ENCODE results near the gene TINCR.
A peak's percentile ranks its signal among the peaks of the same experiment; 100 is the strongest.

TINCR gene

GRCh38 chr19:5588906-5589676, 21.3 kb upstream of the TINCR start:
- DNase-seq (ENCODE audit: low read depth): no peak

DNA sequence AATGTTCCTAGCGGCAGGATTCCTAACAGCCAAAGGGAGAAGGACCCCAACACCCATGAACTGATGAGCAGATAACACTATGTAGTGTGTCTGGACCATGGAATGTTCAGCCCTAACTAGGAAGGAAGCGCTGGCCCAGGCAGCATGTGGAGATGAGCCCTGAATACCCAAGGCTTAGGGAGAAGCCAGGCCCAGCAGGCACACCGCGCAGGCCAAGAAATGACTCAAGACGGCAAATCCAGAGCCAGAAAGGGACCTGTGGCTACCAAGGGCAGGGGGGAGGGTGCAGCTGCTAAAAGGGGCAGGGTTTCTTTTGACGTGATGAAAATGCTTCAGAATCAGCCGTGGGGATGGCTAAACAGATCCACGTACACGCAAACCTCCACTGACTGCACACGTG, 20.7 kb upstream of the TINCR start:
- no peak for DNase-seq (ENCODE audit: low read depth)

DNA sequence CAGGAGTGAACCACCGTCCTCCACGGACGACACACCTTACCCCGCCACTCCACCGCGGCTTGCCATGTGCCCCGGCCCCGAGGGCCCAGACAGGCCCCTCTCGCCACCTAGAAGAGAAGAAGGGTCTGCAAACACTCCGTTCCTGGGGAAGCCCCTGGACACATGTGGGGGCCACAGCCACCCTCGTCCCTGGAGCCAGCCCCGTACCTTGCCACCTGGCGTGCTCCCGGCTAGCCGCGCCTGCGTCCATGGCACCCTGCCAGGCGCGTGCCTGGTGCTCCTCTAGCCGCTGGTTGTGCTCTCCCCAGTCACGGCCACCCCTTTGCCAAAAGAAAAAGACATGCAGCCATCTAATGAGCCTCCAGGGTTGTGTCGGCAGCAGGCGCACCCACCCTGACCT, 19.9 kb upstream of the TINCR start:
- DNase-seq (ENCODE audit: low read depth): no peak

DNA sequence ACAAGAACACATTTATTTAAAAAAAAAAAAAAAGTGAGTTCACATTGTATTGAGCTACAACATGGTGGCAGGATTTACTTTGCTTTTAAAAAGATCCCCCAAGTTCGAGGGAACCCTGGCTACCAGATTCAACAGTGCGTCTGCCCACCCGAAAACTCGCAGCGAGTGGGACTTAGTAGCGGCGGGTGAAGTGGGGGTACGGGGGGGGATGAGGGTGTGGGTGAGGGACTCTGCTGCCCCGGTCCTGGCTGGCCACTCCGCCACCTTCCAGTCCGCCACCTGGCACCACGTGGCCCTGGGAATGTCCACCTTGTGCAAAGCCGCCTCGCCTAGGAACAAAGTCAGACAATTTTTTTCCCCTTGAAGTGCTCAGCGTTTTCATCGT, 19.3 kb upstream of the TINCR start:
- DNase-seq (ENCODE audit: low read depth): no peak

- no peak for DNase-seq (ENCODE audit: low read depth)
These were observed 18.7 kb upstream of the TINCR start for GRCh38 chr19:5586300-5587070.

- DNase-seq (ENCODE audit: low read depth): peak; percentile 23
These were observed 17.9 kb upstream of the TINCR start for GRCh38 chr19:5585461-5586299.

GRCh38 chr19:5580161-5580571, 12.4 kb upstream of the TINCR start:
- no peak for DNase-seq (ENCODE audit: low read depth)

- DNase-seq (ENCODE audit: low read depth): no peak
These were observed 11.9 kb upstream of the TINCR start for GRCh38 chr19:5579697-5580096.

GRCh38 chr19:5579286-5579685, 11.5 kb upstream of the TINCR start:
- no peak for DNase-seq (ENCODE audit: low read depth)

DNA sequence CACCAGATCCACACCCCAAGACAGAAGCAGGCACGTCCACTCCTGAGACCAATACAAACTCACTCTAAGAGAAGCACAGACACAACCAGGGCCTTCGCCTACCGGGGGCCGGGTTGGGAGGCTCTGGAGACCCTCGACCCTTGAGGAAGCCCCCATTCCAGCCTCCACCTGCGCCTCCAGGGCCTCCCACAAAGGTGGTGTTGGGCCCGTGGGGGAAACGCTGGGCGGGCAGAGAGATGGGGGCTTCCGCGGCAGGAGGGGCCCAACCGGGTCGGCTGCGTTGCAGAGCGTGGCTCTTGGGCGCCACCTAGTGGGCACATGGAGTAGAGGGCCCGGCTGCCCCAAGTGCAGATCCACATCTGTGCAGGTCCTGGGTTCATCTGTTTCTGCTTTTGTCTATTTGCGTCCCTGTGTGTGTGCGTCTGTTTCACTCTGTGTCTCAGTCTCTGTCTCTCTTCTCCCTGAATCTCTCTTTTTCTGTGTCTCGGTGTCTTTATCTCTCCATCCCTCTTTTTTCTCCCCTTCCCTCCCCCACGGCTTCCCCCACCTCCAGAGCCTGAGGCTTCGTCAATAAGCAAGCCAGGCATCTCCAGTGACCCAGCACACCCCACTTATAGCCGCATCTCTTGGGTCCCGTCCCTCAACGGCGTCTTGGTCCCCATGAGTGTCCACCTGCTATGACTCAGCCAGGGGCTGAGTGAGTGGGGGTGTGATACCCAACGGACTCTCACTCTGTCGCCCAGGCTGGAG, 10.5 kb upstream of the TINCR start:
- DNase-seq (ENCODE audit: low read depth): peak; percentile 61

GRCh38 chr19:5575590-5575989, 7.8 kb upstream of the TINCR start:
- DNase-seq (ENCODE audit: low read depth): no peak

GRCh38 chr19:5572556-5573286, 5.0 kb upstream of the TINCR start:
- no peak for DNase-seq (ENCODE audit: low read depth)

DNA sequence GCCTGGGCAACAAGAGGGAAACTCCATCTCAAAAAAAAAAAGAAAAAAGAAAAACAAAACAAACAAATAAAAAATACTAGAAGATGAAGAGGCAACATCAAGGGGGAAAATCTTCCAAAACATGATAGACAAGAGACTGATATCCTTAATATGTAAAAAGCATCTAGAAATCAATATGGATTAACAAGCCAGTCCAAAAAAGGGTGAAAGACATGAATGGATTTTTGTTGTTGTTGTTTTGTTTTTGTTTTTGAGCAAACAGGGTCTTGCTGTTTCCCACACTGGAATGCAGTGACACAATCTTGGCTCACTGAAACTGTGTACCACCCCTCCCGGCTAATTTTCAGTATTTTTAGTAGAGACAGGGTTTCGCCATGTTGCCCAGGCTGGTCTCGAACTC, 4.0 kb upstream of the TINCR start:
- DNase-seq (ENCODE audit: low read depth): no peak

- no peak for DNase-seq (ENCODE audit: low read depth)
These were observed 236 bp upstream of the TINCR start for GRCh38 chr19:5567970-5568407.

DNA sequence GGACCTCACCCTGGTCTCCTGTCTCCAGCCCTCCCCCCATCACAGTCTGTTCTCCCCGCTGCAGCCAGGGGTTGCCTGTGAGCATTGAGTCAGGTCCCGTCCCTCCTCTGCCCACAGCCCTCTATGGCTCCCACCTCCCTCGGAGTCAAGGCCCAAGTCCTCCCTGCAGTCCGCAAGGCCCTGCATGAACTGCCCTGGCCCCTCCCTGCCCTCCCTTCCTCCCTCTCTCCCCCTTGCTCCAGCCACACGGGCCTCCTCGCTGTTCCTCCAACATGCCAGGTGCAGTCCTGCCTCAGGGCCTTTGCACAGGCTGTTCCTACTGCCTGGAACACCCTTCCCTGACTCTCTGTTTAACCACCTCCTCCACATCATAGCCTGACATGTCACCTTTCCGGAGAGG, 2.8 kb downstream of the TINCR start:
- no peak for DNase-seq (ENCODE audit: low read depth)

DNA sequence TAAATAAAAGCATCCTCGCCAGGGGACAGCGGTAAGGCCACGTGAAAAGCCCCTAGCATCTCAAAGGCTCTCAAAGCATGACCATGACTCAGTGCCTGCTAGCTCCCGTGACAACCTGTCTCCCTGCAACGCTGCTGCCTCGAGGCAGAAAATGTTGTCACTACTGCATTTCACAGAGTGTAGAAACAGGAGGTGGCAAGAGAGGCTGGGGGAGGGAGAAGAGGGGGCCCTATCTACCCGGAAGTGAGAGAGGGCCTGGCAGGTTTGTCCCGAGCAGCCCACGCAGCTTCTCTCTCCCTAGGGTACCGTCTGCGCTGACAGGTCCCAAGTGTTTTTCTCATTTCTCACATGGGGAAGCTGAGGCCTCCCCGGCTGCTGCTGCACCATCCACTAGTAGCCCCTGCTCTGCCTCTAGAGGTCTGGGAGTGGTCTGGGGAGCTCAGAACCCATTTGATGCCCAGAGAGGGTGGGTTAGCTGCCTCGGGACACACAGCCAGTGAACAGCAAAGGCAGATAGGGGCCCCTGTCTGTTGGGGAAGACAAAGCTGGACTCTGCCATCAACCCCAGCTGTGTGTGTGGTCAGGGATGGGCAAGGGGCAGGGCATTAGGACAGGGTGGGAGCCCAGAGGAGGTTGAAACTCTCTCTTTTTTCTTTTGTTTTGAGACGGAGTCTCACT, 3.7 kb downstream of the TINCR start:
- DNase-seq (ENCODE audit: low read depth): no peak

- DNase-seq (ENCODE audit: low read depth): no peak
These were observed 4.7 kb downstream of the TINCR start for GRCh38 chr19:5563008-5563431.

- no peak for DNase-seq (ENCODE audit: low read depth)
These were observed 5.5 kb downstream of the TINCR start for GRCh38 chr19:5562280-5562679.

DNA sequence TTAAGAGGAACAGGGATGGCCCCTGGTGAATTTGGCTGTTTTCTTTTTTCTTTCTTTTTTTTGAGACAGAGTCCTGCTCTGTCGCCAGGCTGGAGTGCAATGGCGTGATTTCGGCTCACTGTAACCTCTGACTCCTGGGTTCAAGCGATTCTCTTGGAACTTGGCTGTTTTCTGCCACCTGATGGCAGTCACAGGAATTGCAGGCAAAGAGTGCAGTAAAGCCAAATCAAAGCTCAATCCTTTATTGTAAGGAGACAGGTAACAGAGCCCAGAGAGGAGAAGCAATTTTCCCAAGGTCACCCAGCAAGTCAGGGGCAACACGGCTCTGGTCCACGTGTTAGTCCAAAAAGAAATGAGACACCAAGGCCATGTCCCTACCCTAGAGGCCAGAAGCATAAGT, 6.2 kb downstream of the TINCR start:
- DNase-seq (ENCODE audit: low read depth): no peak

- no peak for DNase-seq (ENCODE audit: low read depth)
These were observed 7.6 kb downstream of the TINCR start for GRCh38 chr19:5560156-5560555.

- no peak for DNase-seq (ENCODE audit: low read depth)
These were observed 8.0 kb downstream of the TINCR start for GRCh38 chr19:5559804-5560133.
